GM12873 (cell line): Measurements from ENCODE around the gene KIF26B.

ENCODE experiments used
- CTCF ChIP-seq: IDR thresholded peaks from 2 replicates; pipeline ENCODE4 v1.5.1; 2012; ENCODE audit warnings: low read depth, mild to moderate bottlenecking, moderate library complexity, low read length, control low read depth; ENCODE audit not compliant: insufficient read depth; ENCODE audit errors: missing control alignments

The KIF26B gene

GRCh38 chr1:245153552-245154428, 995 bp upstream of the KIF26B start:
- TF ChIP-seq CTCF, result no peak

GRCh38 chr1:245155272-245156040, 671 bp downstream of the KIF26B start:
- TF ChIP-seq CTCF, result no peak

- peak; percentile 71 for TF ChIP-seq CTCF
Observed at GRCh38 chr1:245156041-245156735, 1.4 kb downstream of the KIF26B start.

GRCh38 chr1:245156736-245157505, 2.1 kb downstream of the KIF26B start:
- TF ChIP-seq CTCF, result no peak

- TF ChIP-seq CTCF, result no peak
Observed at GRCh38 chr1:245158913-245159312, 4.1 kb downstream of the KIF26B start.

DNA sequence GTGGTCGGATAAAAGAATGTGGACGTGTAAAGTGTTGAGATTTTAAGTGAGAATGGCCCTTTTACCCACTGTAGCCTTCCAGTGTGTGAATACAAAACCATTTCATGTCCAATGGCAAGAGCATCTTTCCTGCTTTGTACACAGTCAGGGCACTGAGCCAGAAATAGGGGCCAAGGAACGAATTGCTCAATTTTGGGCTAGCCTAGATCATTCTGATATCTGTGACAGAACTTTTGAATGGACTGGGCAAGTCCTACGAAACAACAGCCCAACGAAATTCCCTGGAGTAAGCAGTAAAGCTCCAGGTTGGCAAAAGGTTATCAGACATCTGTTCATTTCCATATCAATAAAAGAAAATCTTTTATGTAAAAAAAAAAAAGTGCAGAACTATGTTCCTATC, 5.5 kb downstream of the KIF26B start:
- no peak for TF ChIP-seq CTCF
